GM23338 (cell line): ENCODE data around the gene NFATC1.

ENCODE experiments used
- EZH2 ChIP-seq: fragments of 200-600 bp; sonication (generic); IDR thresholded peaks from one replicate; pipeline ENCODE4 v1.8.0; 2017; ENCODE audit warnings: antibody characterized with exemption, mild to moderate bottlenecking, low read depth; ENCODE audit not compliant: unreplicated experiment
- EZH2phosphoT487 ChIP-seq: fragments of 200-600 bp; sonication (generic); IDR thresholded peaks from one replicate; pipeline ENCODE4 v1.8.1; 2018; ENCODE audit warnings: antibody characterized with exemption; ENCODE audit not compliant: unreplicated experiment
- POLR2AphosphoS5 ChIP-seq: IDR thresholded peaks from 2 replicates; pipeline ENCODE4 v1.6.1; 2016; ENCODE audit warnings: antibody characterized with exemption, low read depth
- ZNF114 ChIP-seq: fragments of 250-450 bp; sonication (Bioruptor Pico); IDR thresholded peaks from 2 replicates; pipeline ENCODE4 v1.5.0; 2020; ENCODE audit warnings: mild to moderate bottlenecking, moderate library complexity
- TF ChIP-seq, protein P1 (sequence below): IDR thresholded peaks from one replicate; pipeline ENCODE4 v1.6.1; 2018; ENCODE audit warnings: antibody characterized with exemption; ENCODE audit not compliant: unreplicated experiment
- TF ChIP-seq, protein P2 (sequence below), 2 experiments: fragments of 200-600 bp in 1 of 2; sonication (generic) in 1 of 2; conservative IDR thresholded peaks; 2 replicates each; pipeline versions ENCODE4 v1.5.1 to v1.6.1; 2016 to 2017; ENCODE audit warnings: antibody characterized with exemption in 2 of 2, low read depth in 2 of 2, mild to moderate bottlenecking in 2 of 2, moderate library complexity in 1 of 2
- TF ChIP-seq, protein P3 (sequence below): IDR thresholded peaks from 2 replicates; pipeline ENCODE4 v1.6.1; 2016; ENCODE audit warnings: antibody characterized with exemption

DNA sequence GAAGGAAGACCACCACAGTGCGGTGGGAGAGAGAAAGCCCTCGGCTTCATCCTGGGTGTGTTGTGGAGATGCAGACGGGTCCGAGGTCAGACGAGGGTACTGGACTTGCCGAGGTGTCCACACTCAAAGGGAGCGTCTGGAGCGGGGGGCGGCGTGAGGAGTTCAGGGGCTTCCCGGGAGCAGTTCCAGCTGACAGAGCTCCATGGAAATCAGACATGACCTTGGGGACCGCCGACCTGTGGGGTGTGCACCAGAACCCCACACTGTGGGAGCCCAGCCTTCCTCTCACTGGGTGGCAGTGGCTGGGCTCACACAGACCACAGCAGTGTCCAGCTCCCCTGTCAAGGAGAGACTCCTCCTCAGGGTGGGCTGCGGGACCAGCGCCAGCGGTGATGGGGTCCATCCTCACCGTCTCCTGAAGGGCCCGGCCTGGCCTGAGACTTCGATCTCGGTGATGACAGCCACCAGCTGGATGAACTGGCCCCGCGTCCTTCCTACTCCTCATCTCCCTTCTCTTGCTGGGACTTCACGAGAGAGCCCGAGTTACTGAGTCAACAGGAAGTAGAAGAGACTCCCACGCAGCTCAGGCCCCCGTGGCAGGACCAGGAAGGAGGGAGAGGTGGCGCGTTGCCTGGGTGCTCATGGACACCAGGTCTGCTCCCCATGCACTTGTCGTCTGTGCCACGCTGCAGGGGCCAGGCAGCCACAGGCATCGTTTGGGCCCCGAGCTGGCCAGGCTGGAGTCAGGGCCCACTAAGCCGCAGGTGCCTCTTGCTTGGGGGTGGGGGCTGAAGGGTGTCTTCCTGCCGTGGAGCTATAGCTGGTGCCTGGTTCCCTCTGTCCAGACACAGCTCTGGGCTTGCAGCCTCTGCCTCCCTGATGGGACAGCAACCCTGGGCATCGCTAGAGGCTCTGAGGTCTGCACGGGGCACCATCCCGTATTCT, 182.0 kb downstream of the NFATC1 start:
- TF ChIP-seq POLR2AphosphoS5 (no peak), ZNF114 (CRISPR knock-in tag) (no peak), EZH2phosphoT487 (no peak), EZH2 (no peak)
- TF ChIP-seq, protein P1, sequence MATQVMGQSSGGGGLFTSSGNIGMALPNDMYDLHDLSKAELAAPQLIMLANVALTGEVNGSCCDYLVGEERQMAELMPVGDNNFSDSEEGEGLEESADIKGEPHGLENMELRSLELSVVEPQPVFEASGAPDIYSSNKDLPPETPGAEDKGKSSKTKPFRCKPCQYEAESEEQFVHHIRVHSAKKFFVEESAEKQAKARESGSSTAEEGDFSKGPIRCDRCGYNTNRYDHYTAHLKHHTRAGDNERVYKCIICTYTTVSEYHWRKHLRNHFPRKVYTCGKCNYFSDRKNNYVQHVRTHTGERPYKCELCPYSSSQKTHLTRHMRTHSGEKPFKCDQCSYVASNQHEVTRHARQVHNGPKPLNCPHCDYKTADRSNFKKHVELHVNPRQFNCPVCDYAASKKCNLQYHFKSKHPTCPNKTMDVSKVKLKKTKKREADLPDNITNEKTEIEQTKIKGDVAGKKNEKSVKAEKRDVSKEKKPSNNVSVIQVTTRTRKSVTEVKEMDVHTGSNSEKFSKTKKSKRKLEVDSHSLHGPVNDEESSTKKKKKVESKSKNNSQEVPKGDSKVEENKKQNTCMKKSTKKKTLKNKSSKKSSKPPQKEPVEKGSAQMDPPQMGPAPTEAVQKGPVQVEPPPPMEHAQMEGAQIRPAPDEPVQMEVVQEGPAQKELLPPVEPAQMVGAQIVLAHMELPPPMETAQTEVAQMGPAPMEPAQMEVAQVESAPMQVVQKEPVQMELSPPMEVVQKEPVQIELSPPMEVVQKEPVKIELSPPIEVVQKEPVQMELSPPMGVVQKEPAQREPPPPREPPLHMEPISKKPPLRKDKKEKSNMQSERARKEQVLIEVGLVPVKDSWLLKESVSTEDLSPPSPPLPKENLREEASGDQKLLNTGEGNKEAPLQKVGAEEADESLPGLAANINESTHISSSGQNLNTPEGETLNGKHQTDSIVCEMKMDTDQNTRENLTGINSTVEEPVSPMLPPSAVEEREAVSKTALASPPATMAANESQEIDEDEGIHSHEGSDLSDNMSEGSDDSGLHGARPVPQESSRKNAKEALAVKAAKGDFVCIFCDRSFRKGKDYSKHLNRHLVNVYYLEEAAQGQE: no peak
- TF ChIP-seq, protein P2, sequence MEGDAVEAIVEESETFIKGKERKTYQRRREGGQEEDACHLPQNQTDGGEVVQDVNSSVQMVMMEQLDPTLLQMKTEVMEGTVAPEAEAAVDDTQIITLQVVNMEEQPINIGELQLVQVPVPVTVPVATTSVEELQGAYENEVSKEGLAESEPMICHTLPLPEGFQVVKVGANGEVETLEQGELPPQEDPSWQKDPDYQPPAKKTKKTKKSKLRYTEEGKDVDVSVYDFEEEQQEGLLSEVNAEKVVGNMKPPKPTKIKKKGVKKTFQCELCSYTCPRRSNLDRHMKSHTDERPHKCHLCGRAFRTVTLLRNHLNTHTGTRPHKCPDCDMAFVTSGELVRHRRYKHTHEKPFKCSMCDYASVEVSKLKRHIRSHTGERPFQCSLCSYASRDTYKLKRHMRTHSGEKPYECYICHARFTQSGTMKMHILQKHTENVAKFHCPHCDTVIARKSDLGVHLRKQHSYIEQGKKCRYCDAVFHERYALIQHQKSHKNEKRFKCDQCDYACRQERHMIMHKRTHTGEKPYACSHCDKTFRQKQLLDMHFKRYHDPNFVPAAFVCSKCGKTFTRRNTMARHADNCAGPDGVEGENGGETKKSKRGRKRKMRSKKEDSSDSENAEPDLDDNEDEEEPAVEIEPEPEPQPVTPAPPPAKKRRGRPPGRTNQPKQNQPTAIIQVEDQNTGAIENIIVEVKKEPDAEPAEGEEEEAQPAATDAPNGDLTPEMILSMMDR (conservative IDR thresholded peaks at IDR 0.05; ENCODE audit: low read depth in 2 of 2): no peak
- TF ChIP-seq, protein P3, sequence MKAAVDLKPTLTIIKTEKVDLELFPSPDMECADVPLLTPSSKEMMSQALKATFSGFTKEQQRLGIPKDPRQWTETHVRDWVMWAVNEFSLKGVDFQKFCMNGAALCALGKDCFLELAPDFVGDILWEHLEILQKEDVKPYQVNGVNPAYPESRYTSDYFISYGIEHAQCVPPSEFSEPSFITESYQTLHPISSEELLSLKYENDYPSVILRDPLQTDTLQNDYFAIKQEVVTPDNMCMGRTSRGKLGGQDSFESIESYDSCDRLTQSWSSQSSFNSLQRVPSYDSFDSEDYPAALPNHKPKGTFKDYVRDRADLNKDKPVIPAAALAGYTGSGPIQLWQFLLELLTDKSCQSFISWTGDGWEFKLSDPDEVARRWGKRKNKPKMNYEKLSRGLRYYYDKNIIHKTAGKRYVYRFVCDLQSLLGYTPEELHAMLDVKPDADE: no peak
